Natural killer cell treated with Interleukin-12 subunit alpha and Interleukin-12 subunit beta and Interleukin-15 and Interleukin-18, amount 100 ng/mL, for 72 hours (primary cell): ENCODE measurements around the gene PLB1. TPM values are rescaled to one million over a fixed set of nuclear protein-coding genes. Genes with fewer than 3 reads are reported as not detected.
A peak's percentile ranks its signal among the peaks of the same experiment; 100 is the strongest.

ENCODE experiments used
- ATAC-seq, 2 donors: fragments of 150-1000 bp; cut with Tn5 transposase in 1 of 2; sonication (Bioruptor Pico), chemical (Tn5 transposase) in 1 of 2; 2 replicates each; pipeline ENCODE4 v1.10.0; 2021
- DNase-seq: peaks from one replicate; pipeline ENCODE4 v3.0.0; 2022; ENCODE audit warnings: low spot score
- H3K27ac Mint-ChIP-seq, 2 donors: 1 replicate in 1 of 2; 2 replicates in 1 of 2; pipeline ENCODE4 v1.8.0; 2022; ENCODE audit warnings: mixed read lengths in 2 of 2, mild to moderate bottlenecking in 1 of 2, moderate library complexity in 1 of 2
- H3K27me3 Mint-ChIP-seq, 2 donors: 1 replicate in 1 of 2; 2 replicates in 1 of 2; pipeline ENCODE4 v1.8.0; 2022; ENCODE audit warnings: mixed read lengths in 2 of 2
- H3K36me3 Mint-ChIP-seq: one replicate; pipeline ENCODE4 v1.8.0; 2022; ENCODE audit warnings: mixed read lengths
- H3K4me1 Mint-ChIP-seq, 2 donors: 1 replicate in 1 of 2; 2 replicates in 1 of 2; pipeline ENCODE4 v1.8.0; 2022; ENCODE audit warnings: low read depth in 2 of 2, mixed read lengths in 2 of 2, mild to moderate bottlenecking in 1 of 2
- H3K4me3 Mint-ChIP-seq: one replicate; pipeline ENCODE4 v1.8.0; 2022; ENCODE audit warnings: mixed read lengths
- H3K9me3 Mint-ChIP-seq: 2 replicates; pipeline ENCODE4 v1.8.0; 2022; ENCODE audit warnings: mixed read lengths
- total RNA-seq, 2 donors: library from RNA; stranded (reverse); gene quantifications; one replicate each; pipeline ENCODE4 v1.2.3, GENCODE V29; 2022

Gene PLB1
- under 1 TPM; 0.88 to 0.98 TPM for total RNA-seq

GRCh38 chr2:28495551-28496250 lies at the start of gene PLB1:
TSS of gene PLB1 (plus strand) at chr2:28496060. CDS start at chr2:28496115, 55 bp downstream.
- Mint-ChIP-seq H3K4me1 (no peaks in the 10 kb centered on the region), H3K36me3 (no peaks in the 10 kb centered on the region), H3K4me3 (no peak within 1 kb of the TSS), H3K27ac (no peak within 1 kb of the TSS), H3K9me3 (no peaks in the 10 kb centered on the region), H3K27me3 (peaks cover 0 to 2% of the 10 kb centered on the region in 2 donors)
- no peak for ATAC-seq
- DNase-seq = no peak

GRCh38 chr2:28446531-28446930 lies 49.3 kb upstream of the PLB1 start:
- Mint-ChIP-seq H3K27ac (peak overlapping the region; percentile 27 to 90), H3K4me1 (peaks cover 42 to 44% of the 10 kb centered on the region in 2 donors), H3K36me3 (peaks cover 8% of the 10 kb centered on the region), H3K27me3 (no peaks in the 10 kb centered on the region), H3K9me3 (no peaks in the 10 kb centered on the region), H3K4me3 (no peak overlapping the region)
- ATAC-seq (no peak), DNase-seq (no peak)

- Mint-ChIP-seq H3K27ac (peak overlapping the region; percentile 27 to 90), H3K9me3 (no peaks in the 10 kb centered on the region), H3K36me3 (peaks cover 3% of the 10 kb centered on the region), H3K4me3 (no peak overlapping the region), H3K27me3 (no peaks in the 10 kb centered on the region), H3K4me1 (peaks cover 37 to 39% of the 10 kb centered on the region in 2 donors)
- ATAC-seq (no peak), DNase-seq (no peak)
Observed at GRCh38 chr2:28447086-28447485, 48.8 kb upstream of the PLB1 start.

GRCh38 chr2:28447943-28448792 lies 47.7 kb upstream of the PLB1 start:
- DNase-seq = no peak
- ATAC-seq = peak in 1 of 2 donors; percentile 32
- Mint-ChIP-seq H3K36me3 (no peaks in the 10 kb centered on the region), H3K27me3 (no peaks in the 10 kb centered on the region), H3K4me3 (peak overlapping the region; percentile 63), H3K9me3 (no peaks in the 10 kb centered on the region), H3K27ac (peak overlapping the region; percentile 87 to 90), H3K4me1 (peaks cover 36 to 39% of the 10 kb centered on the region in 2 donors)

GRCh38 chr2:28448793-28449100 lies 47.1 kb upstream of the PLB1 start:
- ATAC-seq (no peak), DNase-seq (no peak)
- H3K4me3 Mint-ChIP-seq = peak overlapping the region; percentile 63
- H3K27ac Mint-ChIP-seq = peak overlapping the region; percentile 87 to 90
- peaks cover 37 to 39% of the 10 kb centered on the region in 2 donors for H3K4me1 Mint-ChIP-seq
- H3K27me3 Mint-ChIP-seq = no peaks in the 10 kb centered on the region
- no peaks in the 10 kb centered on the region for H3K36me3 Mint-ChIP-seq
- no peaks in the 10 kb centered on the region for H3K9me3 Mint-ChIP-seq

- ATAC-seq (no peak), DNase-seq (no peak)
- Mint-ChIP-seq H3K27me3 (no peaks in the 10 kb centered on the region), H3K36me3 (no peaks in the 10 kb centered on the region), H3K4me1 (peaks cover 37 to 39% of the 10 kb centered on the region in 2 donors), H3K27ac (peak overlapping the region; percentile 87 to 90), H3K9me3 (no peaks in the 10 kb centered on the region), H3K4me3 (peak overlapping the region; percentile 79)
Observed at GRCh38 chr2:28449126-28449487, 46.8 kb upstream of the PLB1 start.

GRCh38 chr2:28449488-28450395 lies 46.1 kb upstream of the PLB1 start:
- no peaks in the 10 kb centered on the region for H3K27me3 Mint-ChIP-seq
- H3K27ac Mint-ChIP-seq = peak overlapping the region; percentile 87 to 90
- peak overlapping the region; percentile 79 for H3K4me3 Mint-ChIP-seq
- DNase-seq (peak; percentile 79), ATAC-seq (peak; percentile 79 to 83)
- H3K36me3 Mint-ChIP-seq = no peaks in the 10 kb centered on the region
- H3K9me3 Mint-ChIP-seq = no peaks in the 10 kb centered on the region
- H3K4me1 Mint-ChIP-seq = peaks cover 37 to 39% of the 10 kb centered on the region in 2 donors

- H3K36me3 Mint-ChIP-seq = no peaks in the 10 kb centered on the region
- ATAC-seq (no peak), DNase-seq (no peak)
- H3K4me1 Mint-ChIP-seq = peaks cover 37 to 39% of the 10 kb centered on the region in 2 donors
- no peak overlapping the region for H3K4me3 Mint-ChIP-seq
- no peaks in the 10 kb centered on the region for H3K27me3 Mint-ChIP-seq
- H3K27ac Mint-ChIP-seq = peak overlapping the region; percentile 87 to 90
- H3K9me3 Mint-ChIP-seq = no peaks in the 10 kb centered on the region
Observed at GRCh38 chr2:28450901-28451565, 44.8 kb upstream of the PLB1 start.

- Mint-ChIP-seq H3K4me1 (peaks cover 37 to 39% of the 10 kb centered on the region in 2 donors), H3K27me3 (no peaks in the 10 kb centered on the region), H3K9me3 (no peaks in the 10 kb centered on the region), H3K27ac (peak overlapping the region in 1 of 2 donors; percentile 87), H3K4me3 (no peak overlapping the region), H3K36me3 (no peaks in the 10 kb centered on the region)
- DNase-seq (no peak), ATAC-seq (no peak)
Observed at GRCh38 chr2:28451793-28452533, 43.9 kb upstream of the PLB1 start.

GRCh38 chr2:28452534-28453081 lies 43.3 kb upstream of the PLB1 start:
- no peak overlapping the region for H3K4me3 Mint-ChIP-seq
- peak; percentile 81 for DNase-seq
- peak overlapping the region; percentile 33 to 43 for H3K27ac Mint-ChIP-seq
- H3K9me3 Mint-ChIP-seq = no peaks in the 10 kb centered on the region
- no peaks in the 10 kb centered on the region for H3K36me3 Mint-ChIP-seq
- no peaks in the 10 kb centered on the region for H3K27me3 Mint-ChIP-seq
- peaks cover 36 to 37% of the 10 kb centered on the region in 2 donors for H3K4me1 Mint-ChIP-seq
- ATAC-seq = peak; percentile 79 to 87

- peaks cover 28 to 29% of the 10 kb centered on the region in 2 donors for H3K4me1 Mint-ChIP-seq
- no peak overlapping the region for H3K27ac Mint-ChIP-seq
- no peak overlapping the region for H3K4me3 Mint-ChIP-seq
- H3K27me3 Mint-ChIP-seq = no peaks in the 10 kb centered on the region
- DNase-seq (no peak), ATAC-seq (no peak)
- no peaks in the 10 kb centered on the region for H3K9me3 Mint-ChIP-seq
- no peaks in the 10 kb centered on the region for H3K36me3 Mint-ChIP-seq
Observed at GRCh38 chr2:28453396-28453795, 42.5 kb upstream of the PLB1 start.
